Measurements from ENCODE around the gene POM121L2.

DNA sequence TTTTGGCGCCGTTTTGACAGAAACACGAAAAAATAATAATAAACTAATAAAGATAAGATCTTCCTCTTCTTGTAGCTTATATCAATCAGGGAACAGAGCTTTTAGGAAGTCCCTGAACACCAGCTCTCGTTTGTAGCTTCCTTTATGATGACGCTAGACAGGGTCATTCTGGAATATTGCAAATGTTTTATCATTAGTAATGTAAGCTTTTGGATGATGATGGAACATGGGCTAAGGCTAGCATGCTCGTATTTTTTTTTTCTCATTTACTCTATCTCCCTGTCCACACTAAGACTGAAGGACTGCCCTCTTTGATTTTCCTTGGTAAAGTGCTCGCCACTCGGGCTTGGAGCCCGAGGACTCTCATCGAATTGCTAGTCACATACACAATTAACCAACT, 22.1 kb upstream of the POM121L2 start:
- TF ChIP-seq, protein P1, sequence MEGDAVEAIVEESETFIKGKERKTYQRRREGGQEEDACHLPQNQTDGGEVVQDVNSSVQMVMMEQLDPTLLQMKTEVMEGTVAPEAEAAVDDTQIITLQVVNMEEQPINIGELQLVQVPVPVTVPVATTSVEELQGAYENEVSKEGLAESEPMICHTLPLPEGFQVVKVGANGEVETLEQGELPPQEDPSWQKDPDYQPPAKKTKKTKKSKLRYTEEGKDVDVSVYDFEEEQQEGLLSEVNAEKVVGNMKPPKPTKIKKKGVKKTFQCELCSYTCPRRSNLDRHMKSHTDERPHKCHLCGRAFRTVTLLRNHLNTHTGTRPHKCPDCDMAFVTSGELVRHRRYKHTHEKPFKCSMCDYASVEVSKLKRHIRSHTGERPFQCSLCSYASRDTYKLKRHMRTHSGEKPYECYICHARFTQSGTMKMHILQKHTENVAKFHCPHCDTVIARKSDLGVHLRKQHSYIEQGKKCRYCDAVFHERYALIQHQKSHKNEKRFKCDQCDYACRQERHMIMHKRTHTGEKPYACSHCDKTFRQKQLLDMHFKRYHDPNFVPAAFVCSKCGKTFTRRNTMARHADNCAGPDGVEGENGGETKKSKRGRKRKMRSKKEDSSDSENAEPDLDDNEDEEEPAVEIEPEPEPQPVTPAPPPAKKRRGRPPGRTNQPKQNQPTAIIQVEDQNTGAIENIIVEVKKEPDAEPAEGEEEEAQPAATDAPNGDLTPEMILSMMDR (conservative IDR thresholded peaks at IDR 0.05), result no peak
- TF ChIP-seq ZFX (IDR thresholded peaks at IDR 0.05), result no peak

Measured in C4-2B (cell line).